Activated B cell treated with CpG ODN at 0.5 μM for 24 hours (primary cell): ENCODE measurements around the gene PLCXD1. TPM values are rescaled to one million over a fixed set of nuclear protein-coding genes. Genes with fewer than 3 reads are reported as not detected.

Experiments
- ATAC-seq: fragments of 200-7000 bp; cut with Tn5 transposase; one replicate; pipeline ENCODE4 v1.10.0; 2021; ENCODE audit warnings: low read depth, mild to moderate bottlenecking, moderate library complexity
- CTCF ChIA-PET: fragments of 350-600 bp; sonication (Branson Sonifier 250); formaldehyde crosslinking; loops from one replicate; lab custom pipeline; 2021; ENCODE audit warnings: antibody characterized with exemption; lab: Charles Lee
- POLR2A ChIA-PET: fragments of 350-600 bp; sonication (Branson Sonifier 250); formaldehyde crosslinking; loops from one replicate; lab custom pipeline; 2021; ENCODE audit warnings: antibody characterized with exemption; lab: Charles Lee
- DNase-seq: peaks from one replicate; pipeline ENCODE4 v3.0.0; 2022
- H3K27ac Mint-ChIP-seq: one replicate; pipeline ENCODE4 v1.8.0; 2020; ENCODE audit warnings: mixed read lengths
- H3K27me3 Mint-ChIP-seq: one replicate; pipeline ENCODE4 v1.8.0; 2021; ENCODE audit warnings: mixed read lengths
- H3K36me3 Mint-ChIP-seq: one replicate; pipeline ENCODE4 v1.8.0; 2021; ENCODE audit warnings: low read depth, mixed read lengths
- H3K4me1 Mint-ChIP-seq: one replicate; pipeline ENCODE4 v1.8.0; 2021; ENCODE audit warnings: mixed read lengths
- H3K4me3 Mint-ChIP-seq: one replicate; pipeline ENCODE4 v1.8.0; 2020; ENCODE audit warnings: mild to moderate bottlenecking, mixed read lengths
- H3K9me3 Mint-ChIP-seq: one replicate; pipeline ENCODE4 v1.8.0; 2020; ENCODE audit warnings: mixed read lengths
- intact Hi-C: fragments of 100-400 bp; cut with micrococcal nuclease; formaldehyde crosslinking; loops from one replicate; pipeline ENCODE4 v1.15.1; 2024
- total RNA-seq: library from RNA; stranded (reverse); gene quantifications from 2 replicates; pipeline ENCODE4 v1.2.3, GENCODE V29; 2022
- TF ChIP-seq, protein P1 (sequence below): fragments of 200-600 bp; IDR thresholded peaks from one replicate; pipeline ENCODE4 v1.8.0; 2022; ENCODE audit warnings: antibody characterized with exemption, mild to moderate bottlenecking

PLCXD1 gene
- total RNA-seq, 1 donor from 2014 or later, result 23.8 TPM

DNA sequence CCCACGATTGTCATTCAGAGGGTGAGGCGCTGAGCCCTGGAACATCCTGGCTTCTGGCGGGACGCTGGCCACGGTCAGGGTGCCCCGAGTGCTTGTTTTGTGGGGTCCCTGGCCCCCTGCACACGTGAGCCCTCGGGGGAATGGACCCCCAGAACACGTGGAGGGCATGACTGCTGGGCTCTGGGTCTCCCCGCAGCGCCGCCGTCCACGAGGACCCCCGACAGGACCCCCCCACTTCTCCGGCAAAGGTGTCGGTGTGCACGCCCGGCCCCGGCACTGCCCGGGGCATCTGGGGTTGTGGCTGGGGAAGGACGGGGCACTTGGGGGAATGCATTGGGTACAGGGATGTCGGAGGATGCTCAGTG lies 51.3 kb downstream of the PLCXD1 start:
- intact Hi-C loops, result no loop called here
- no peak overlapping the region for H3K4me3 Mint-ChIP-seq
- CTCF ChIA-PET, result no interaction called here
- TF ChIP-seq, protein P1, sequence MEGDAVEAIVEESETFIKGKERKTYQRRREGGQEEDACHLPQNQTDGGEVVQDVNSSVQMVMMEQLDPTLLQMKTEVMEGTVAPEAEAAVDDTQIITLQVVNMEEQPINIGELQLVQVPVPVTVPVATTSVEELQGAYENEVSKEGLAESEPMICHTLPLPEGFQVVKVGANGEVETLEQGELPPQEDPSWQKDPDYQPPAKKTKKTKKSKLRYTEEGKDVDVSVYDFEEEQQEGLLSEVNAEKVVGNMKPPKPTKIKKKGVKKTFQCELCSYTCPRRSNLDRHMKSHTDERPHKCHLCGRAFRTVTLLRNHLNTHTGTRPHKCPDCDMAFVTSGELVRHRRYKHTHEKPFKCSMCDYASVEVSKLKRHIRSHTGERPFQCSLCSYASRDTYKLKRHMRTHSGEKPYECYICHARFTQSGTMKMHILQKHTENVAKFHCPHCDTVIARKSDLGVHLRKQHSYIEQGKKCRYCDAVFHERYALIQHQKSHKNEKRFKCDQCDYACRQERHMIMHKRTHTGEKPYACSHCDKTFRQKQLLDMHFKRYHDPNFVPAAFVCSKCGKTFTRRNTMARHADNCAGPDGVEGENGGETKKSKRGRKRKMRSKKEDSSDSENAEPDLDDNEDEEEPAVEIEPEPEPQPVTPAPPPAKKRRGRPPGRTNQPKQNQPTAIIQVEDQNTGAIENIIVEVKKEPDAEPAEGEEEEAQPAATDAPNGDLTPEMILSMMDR, result no peak
- H3K9me3 Mint-ChIP-seq, result no peaks in the 10 kb centered on the region
- no peak overlapping the region for H3K27ac Mint-ChIP-seq
- POLR2A ChIA-PET, result no interaction called here
- H3K4me1 Mint-ChIP-seq, result peaks cover 4% of the 10 kb centered on the region
- ATAC-seq (no peak), DNase-seq (no peak)
- H3K27me3 Mint-ChIP-seq, result no peaks in the 10 kb centered on the region
- peaks cover 17% of the 10 kb centered on the region for H3K36me3 Mint-ChIP-seq

DNA sequence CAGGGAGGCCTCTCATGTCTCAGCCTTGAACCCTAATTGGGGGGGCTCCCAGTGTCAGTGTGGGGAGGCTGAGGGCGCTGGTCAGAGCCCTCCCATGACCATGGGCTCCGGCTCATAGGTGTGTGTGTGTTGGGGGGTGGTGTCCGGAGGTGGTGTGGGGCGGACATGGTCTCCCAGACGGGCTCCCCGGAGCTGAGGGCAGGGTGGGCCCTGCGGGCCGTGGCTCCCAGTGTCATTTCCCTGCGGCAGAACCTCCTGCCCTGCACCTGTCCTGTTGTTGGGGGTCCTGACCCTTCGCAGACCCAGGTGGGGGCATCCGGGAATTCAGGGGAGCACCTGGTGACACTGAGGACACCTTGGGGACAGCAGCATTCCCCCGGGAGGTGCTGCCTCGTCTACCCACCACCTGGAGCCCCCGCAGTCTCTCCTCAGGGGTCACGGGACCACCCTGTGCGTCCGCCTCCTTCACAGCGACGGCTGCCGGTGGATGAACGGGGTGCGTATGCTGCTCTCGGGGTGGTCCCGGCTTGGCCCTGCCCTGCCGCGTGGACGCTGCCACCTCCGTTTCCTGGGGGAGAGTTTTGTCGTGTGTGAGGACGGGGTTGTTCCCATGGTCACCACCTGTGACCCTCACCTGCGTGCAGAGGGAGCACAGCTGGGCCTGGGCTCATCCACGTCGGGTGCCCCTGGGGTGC lies 51.9 kb downstream of the PLCXD1 start:
- peaks cover 23% of the 10 kb centered on the region for H3K36me3 Mint-ChIP-seq
- TF ChIP-seq, protein P1, result no peak
- ChIA-PET CTCF (no interaction called here), POLR2A (no interaction called here)
- DNase-seq (no peak), ATAC-seq (no peak)
- H3K27me3 Mint-ChIP-seq, result no peaks in the 10 kb centered on the region
- intact Hi-C loops, result no loop called here
- H3K27ac Mint-ChIP-seq, result no peak overlapping the region
- H3K9me3 Mint-ChIP-seq, result no peaks in the 10 kb centered on the region
- H3K4me3 Mint-ChIP-seq, result no peak overlapping the region
- peaks cover 4% of the 10 kb centered on the region for H3K4me1 Mint-ChIP-seq

DNA sequence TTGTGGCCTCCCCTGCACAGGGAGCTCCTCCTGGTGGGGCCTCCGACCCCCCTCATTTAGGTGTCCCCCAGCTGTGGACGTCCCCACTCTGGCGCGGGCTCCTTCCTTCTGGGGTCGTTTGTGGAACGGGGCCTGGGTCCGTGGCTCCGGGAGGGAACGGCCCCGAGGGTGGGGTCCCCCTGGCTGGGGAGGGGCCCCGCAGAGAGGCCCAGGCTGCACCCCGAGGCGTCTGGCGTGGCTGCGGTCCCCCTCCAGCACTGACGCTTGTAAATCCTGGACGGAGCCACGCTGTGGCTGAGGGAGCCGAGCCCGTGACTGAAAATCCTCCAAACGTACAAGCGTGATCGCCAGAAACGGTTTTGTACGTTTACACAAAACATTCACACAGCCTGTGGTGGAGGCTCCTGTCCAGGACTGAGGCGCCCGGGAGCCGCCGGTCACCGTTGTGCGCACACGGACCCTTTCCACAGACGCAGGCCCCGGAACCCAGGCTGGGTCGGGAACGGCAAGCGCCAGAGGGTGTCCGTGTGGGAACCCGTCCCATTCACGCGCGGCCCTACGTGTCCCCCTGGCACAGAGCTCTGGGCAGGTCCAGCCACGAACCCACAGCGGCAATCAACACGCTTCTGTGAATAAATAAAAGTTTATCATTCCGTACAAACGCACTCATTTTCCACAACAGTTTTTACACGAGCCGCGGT lies 52.6 kb downstream of the PLCXD1 start:
- intact Hi-C loops, result no loop called here
- H3K27ac Mint-ChIP-seq, result no peak overlapping the region
- H3K4me1 Mint-ChIP-seq, result peaks cover 4% of the 10 kb centered on the region
- H3K9me3 Mint-ChIP-seq, result no peaks in the 10 kb centered on the region
- H3K36me3 Mint-ChIP-seq, result peaks cover 29% of the 10 kb centered on the region
- ATAC-seq (no peak), DNase-seq (no peak)
- H3K27me3 Mint-ChIP-seq, result no peaks in the 10 kb centered on the region
- ChIA-PET POLR2A (no interaction called here), CTCF (no interaction called here)
- TF ChIP-seq, protein P1, result no peak
- no peak overlapping the region for H3K4me3 Mint-ChIP-seq

DNA sequence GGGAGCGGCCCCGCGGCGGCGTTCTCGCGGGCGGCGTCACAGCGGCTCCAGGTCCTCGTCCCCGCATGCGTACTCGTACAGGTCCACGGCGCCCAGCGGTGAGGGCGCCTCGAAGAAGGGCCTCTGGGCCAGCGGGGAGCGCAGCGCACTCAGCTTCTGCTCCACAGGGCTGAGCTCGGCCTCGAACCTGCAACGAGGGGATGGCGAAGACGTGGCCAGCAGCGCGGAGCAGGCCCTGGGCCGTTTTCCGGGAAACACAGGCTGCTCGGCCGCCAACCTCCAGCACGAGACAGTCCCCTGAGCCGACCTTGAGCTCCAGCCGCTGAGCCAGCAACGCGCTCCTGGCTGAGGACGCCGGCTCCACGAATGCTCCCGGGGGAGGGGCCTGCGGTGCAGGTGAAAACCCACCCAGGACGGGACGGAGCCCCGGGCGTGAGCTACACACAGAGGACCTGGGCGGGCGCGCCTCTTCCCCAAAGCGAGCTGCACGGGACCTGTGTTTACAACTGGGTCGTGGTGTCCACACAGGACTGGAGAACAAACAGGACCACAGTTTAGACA lies 53.2 kb downstream of the PLCXD1 start:
- Mint-ChIP-seq H3K9me3 (no peaks in the 10 kb centered on the region), H3K27me3 (no peaks in the 10 kb centered on the region), H3K4me1 (peaks cover 4% of the 10 kb centered on the region), H3K27ac (no peak overlapping the region), H3K4me3 (no peak overlapping the region), H3K36me3 (peaks cover 31% of the 10 kb centered on the region)
- DNase-seq, result no peak
- TF ChIP-seq, protein P1, result no peak
- ChIA-PET CTCF (no interaction called here), POLR2A (no interaction called here)
- ATAC-seq, result no peak
- intact Hi-C loops, result no loop called here

DNA sequence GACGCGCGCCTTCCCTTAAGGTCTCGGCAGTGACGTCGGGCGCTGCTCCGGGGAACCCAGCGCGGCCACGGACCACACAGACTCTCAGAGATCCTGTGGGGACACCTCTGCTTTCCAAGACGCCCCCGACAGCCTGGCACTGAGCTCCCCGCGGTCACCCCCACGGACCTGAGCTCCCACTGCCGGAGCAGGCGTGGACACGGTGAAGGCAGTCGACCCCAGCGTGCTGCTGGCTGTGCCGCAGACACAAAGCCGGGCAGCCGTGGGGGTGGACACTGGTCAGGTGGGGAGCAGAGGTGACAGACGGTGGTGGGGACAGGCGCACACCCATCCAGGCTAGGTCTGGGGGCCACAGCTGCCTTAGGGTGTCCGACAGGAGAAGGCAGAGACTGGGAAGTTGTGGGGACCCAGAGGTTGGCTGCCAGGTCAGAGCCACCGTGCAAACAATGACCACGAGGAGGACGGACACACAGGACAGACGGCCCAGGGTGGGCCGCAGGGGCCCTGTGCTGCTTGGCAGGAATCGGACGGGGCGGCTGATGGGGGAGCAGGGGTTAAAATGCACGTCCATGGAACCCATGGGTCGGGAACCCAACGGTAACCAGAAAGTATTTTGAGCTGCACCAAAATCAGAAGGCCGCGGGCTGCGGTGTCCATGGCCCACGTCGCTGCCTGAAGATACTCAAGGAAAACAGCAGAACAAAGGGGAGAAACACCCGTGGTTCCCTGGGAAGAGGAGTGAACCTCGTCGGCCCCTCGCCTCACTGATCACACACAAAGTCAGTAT lies 54.0 kb downstream of the PLCXD1 start:
- H3K27ac Mint-ChIP-seq, result no peak overlapping the region
- ATAC-seq (no peak), DNase-seq (no peak)
- POLR2A ChIA-PET, result no interaction called here
- intact Hi-C loops, result no loop called here
- TF ChIP-seq, protein P1, result no peak
- H3K4me1 Mint-ChIP-seq, result peaks cover 4% of the 10 kb centered on the region
- no peaks in the 10 kb centered on the region for H3K9me3 Mint-ChIP-seq
- CTCF ChIA-PET, result no interaction called here
- H3K4me3 Mint-ChIP-seq, result no peak overlapping the region
- peaks cover 31% of the 10 kb centered on the region for H3K36me3 Mint-ChIP-seq
- no peaks in the 10 kb centered on the region for H3K27me3 Mint-ChIP-seq
